Gastroesophageal sphincter (tissue), 4 donors: ENCODE results near the gene RAPSN. TPM values are rescaled to one million over a fixed set of nuclear protein-coding genes. Genes with fewer than 3 reads are reported as not detected.

Experiments used
- ATAC-seq: fragments of 150-250 bp; one replicate; pipeline ENCODE4 v1.9.1; 2016; ENCODE audit warnings: mild to moderate bottlenecking, moderate library complexity
- H3K27ac ChIP-seq, 4 donors: fragments of 200-600 bp; sonication (generic) in 3 of 4; 1 replicate in 3 of 4; 2 replicates in 1 of 4; pipeline ENCODE4 v1.5.1; 2016 to 2019
- H3K27me3 ChIP-seq: fragments of 200-600 bp; sonication (generic); one replicate; pipeline ENCODE4 v1.5.1; 2019
- H3K36me3 ChIP-seq, 2 donors: fragments of 200-600 bp; sonication (generic); one replicate each; pipeline ENCODE4 v1.5.1; 2019; ENCODE audit warnings: control low read depth in 1 of 2
- H3K4me1 ChIP-seq, 3 donors: fragments of 200-600 bp; sonication (generic); 1 replicate in 2 of 3; 2 replicates in 1 of 3; pipeline ENCODE4 v1.5.1; 2016 to 2019; ENCODE audit warnings: control low read depth in 2 of 3
- H3K4me3 ChIP-seq, 2 donors: fragments of 200-600 bp; sonication (generic); one replicate each; pipeline ENCODE4 v1.5.1; 2019; ENCODE audit warnings: mild to moderate bottlenecking in 1 of 2, moderate library complexity in 1 of 2
- H3K9me3 ChIP-seq, 3 donors: fragments of 200-600 bp; sonication (generic); one replicate each; pipeline ENCODE4 v1.5.1; 2017 to 2019; ENCODE audit warnings: control low read depth in 2 of 3
- CTCF ChIP-seq, 4 experiments: fragments of 200-600 bp in 2 of 4; fragments of 450-650 bp in 2 of 4; sonication (generic) in 1 of 4; IDR thresholded peaks; one replicate each; pipeline ENCODE4 v1.5.1; 2017 to 2019; ENCODE audit warnings: antibody characterized with exemption in 4 of 4, mild to moderate bottlenecking in 2 of 4, moderate library complexity in 2 of 4
- EP300 ChIP-seq: sonication (generic); formaldehyde crosslinking; IDR thresholded peaks from one replicate; pipeline ENCODE4 v1.6.1; 2017; ENCODE audit warnings: antibody characterized with exemption, mild to moderate bottlenecking
- POLR2A ChIP-seq, 2 donors: fragments of 450-650 bp; IDR thresholded peaks; one replicate each; pipeline ENCODE4 v1.6.1; 2017; ENCODE audit warnings: antibody characterized with exemption in 2 of 2, mild to moderate bottlenecking in 2 of 2, moderate library complexity in 1 of 2
- POLR2AphosphoS5 ChIP-seq: sonication (generic); formaldehyde crosslinking; IDR thresholded peaks from one replicate; pipeline ENCODE4 v1.6.1; 2017; ENCODE audit warnings: antibody characterized with exemption
- WGBS, 2 donors: methylation state at CpG; one replicate each; pipeline ENCODE4 v1.1.5; 2018; ENCODE audit warnings: low coverage in 1 of 2; 5-methylcytosine and 5-hydroxymethylcytosine counted together
- total RNA-seq, 4 donors: library from RNA; depleted of rRNA; stranded (reverse); fragments of >200 nt; gene quantifications; one replicate each; pipeline ENCODE4 v1.1.0, GENCODE V29; 2016

The RAPSN gene
- total RNA-seq, 4 donors from 2014 or later: 0.23 to 0.27 TPM; not detected in 2

- Histone ChIP-seq H3K36me3 (peaks cover 4 to 46% of the 10 kb centered on the region in 2 donors), H3K27me3 (no peaks in the 10 kb centered on the region), H3K4me1 (peaks cover 12 to 75% (median 31%) of the 10 kb centered on the region in 3 donors), H3K4me3 (no peak overlapping the region), H3K27ac (peak overlapping the region in 3 of 4 donors; percentile 71 to 83 (median 80)), H3K9me3 (no peaks in the 10 kb centered on the region)
- peak; percentile 30 for ATAC-seq
- 33% methylated on average over 4 of the region's 4 CpGs; no CpG with 5 or more reads in 1 of the 2 donors for WGBS, 2 donors
- peak; percentile 5 for TF ChIP-seq POLR2AphosphoS5
- TF ChIP-seq POLR2A (IDR thresholded peaks at IDR 0.05): no peak
These were observed 17.8 kb upstream of the RAPSN start for GRCh38 chr11:47466701-47467250.

- TF ChIP-seq CTCF (IDR thresholded peaks at IDR 0.05) (no peak), POLR2AphosphoS5 (no peak), EP300 (no peak), POLR2A (IDR thresholded peaks at IDR 0.05) (no peak)
- no peak overlapping the region for H3K4me3 ChIP-seq
- WGBS, 2 donors: 24 to 29% methylated on average over 5 of the region's 5 CpGs
- peak overlapping the region in 3 of 4 donors; percentile 71 to 83 (median 80) for H3K27ac ChIP-seq
- ATAC-seq: no peak
- H3K27me3 ChIP-seq: no peaks in the 10 kb centered on the region
- no peaks in the 10 kb centered on the region for H3K9me3 ChIP-seq
- peaks cover 8 to 69% (median 31%) of the 10 kb centered on the region in 3 donors for H3K4me1 ChIP-seq
- peaks cover 2 to 46% of the 10 kb centered on the region in 2 donors for H3K36me3 ChIP-seq
These were observed 17.3 kb upstream of the RAPSN start for GRCh38 chr11:47466201-47466600.

- peaks cover 8 to 52% (median 31%) of the 10 kb centered on the region in 3 donors for H3K4me1 ChIP-seq
- peaks cover 0 to 43% of the 10 kb centered on the region in 2 donors for H3K36me3 ChIP-seq
- no peak for ATAC-seq
- no peak overlapping the region for H3K4me3 ChIP-seq
- no peak for TF ChIP-seq POLR2A (IDR thresholded peaks at IDR 0.05)
- TF ChIP-seq POLR2AphosphoS5: no peak
- no peak for TF ChIP-seq EP300
- no peak for TF ChIP-seq CTCF (IDR thresholded peaks at IDR 0.05)
- no peaks in the 10 kb centered on the region for H3K27me3 ChIP-seq
- 86% methylated on average over 4 of the region's 5 CpGs; no CpG with 5 or more reads in 1 of the 2 donors for WGBS, 2 donors
- H3K27ac ChIP-seq: peak overlapping the region in 1 of 4 donors; percentile 80
- H3K9me3 ChIP-seq: no peaks in the 10 kb centered on the region
These were observed 15.5 kb upstream of the RAPSN start for GRCh38 chr11:47464483-47464882.

- Histone ChIP-seq H3K4me1 (peaks cover 1 to 26% (median 11%) of the 10 kb centered on the region in 3 donors), H3K27me3 (no peaks in the 10 kb centered on the region), H3K36me3 (peaks cover 0 to 50% of the 10 kb centered on the region in 2 donors), H3K9me3 (no peaks in the 10 kb centered on the region), H3K27ac (no peak overlapping the region), H3K4me3 (no peak overlapping the region)
- 76 to 100% methylated on average over 2 of the region's 7 CpGs for WGBS, 2 donors
- TF ChIP-seq POLR2AphosphoS5 (no peak), POLR2A (IDR thresholded peaks at IDR 0.05) (no peak), CTCF (IDR thresholded peaks at IDR 0.05) (no peak), EP300 (no peak)
- ATAC-seq: no peak
These were observed 12.9 kb upstream of the RAPSN start for GRCh38 chr11:47461876-47462275.

GRCh38 chr11:47460571-47461235 lies 11.8 kb upstream of the RAPSN start:
- Histone ChIP-seq H3K27me3 (no peaks in the 10 kb centered on the region), H3K36me3 (peaks cover 0 to 50% of the 10 kb centered on the region in 2 donors), H3K4me1 (peaks cover 0 to 14% (median 4%) of the 10 kb centered on the region in 3 donors), H3K9me3 (no peaks in the 10 kb centered on the region), H3K27ac (no peak overlapping the region), H3K4me3 (no peak overlapping the region)
- TF ChIP-seq EP300 (no peak), POLR2A (IDR thresholded peaks at IDR 0.05) (no peak), CTCF (IDR thresholded peaks at IDR 0.05) (no peak), POLR2AphosphoS5 (no peak)
- ATAC-seq: no peak
- 90 to 100% methylated on average over 2 of the region's 2 CpGs for WGBS, 2 donors
